ENCODE results near the gene PDZRN3.

PDZRN3 gene

GRCh38 chr3:73409138-73409763 lies 215.5 kb downstream of the PDZRN3 start:
- no peak for DNase-seq

GRCh38 chr3:73408634-73409033 lies 216.1 kb downstream of the PDZRN3 start:
- DNase-seq = no peak

GRCh38 chr3:73407577-73407976 lies 217.2 kb downstream of the PDZRN3 start:
- DNase-seq = no peak

- DNase-seq = no peak
These were observed 218.9 kb downstream of the PDZRN3 start for GRCh38 chr3:73405853-73406252.

GRCh38 chr3:73405000-73405399 lies 219.7 kb downstream of the PDZRN3 start:
- no peak for DNase-seq

- DNase-seq = no peak
These were observed 220.3 kb downstream of the PDZRN3 start for GRCh38 chr3:73404435-73404834.

GRCh38 chr3:73403444-73403843 lies 221.3 kb downstream of the PDZRN3 start:
- DNase-seq = no peak

GRCh38 chr3:73401616-73402279 lies 223.0 kb downstream of the PDZRN3 start:
- no peak for DNase-seq

GRCh38 chr3:73401059-73401458 lies 223.7 kb downstream of the PDZRN3 start:
- no peak for DNase-seq

- DNase-seq = no peak
These were observed 225.0 kb downstream of the PDZRN3 start for GRCh38 chr3:73399666-73400253.

- DNase-seq = no peak
These were observed 225.6 kb downstream of the PDZRN3 start for GRCh38 chr3:73399106-73399505.

- no peak for DNase-seq
These were observed 226.7 kb downstream of the PDZRN3 start for GRCh38 chr3:73398084-73398483.

- DNase-seq = no peak
These were observed 230.5 kb downstream of the PDZRN3 start for GRCh38 chr3:73394240-73394639.

GRCh38 chr3:73393005-73393404 lies 231.7 kb downstream of the PDZRN3 start:
- no peak for DNase-seq

GRCh38 chr3:73391984-73392383 lies 232.8 kb downstream of the PDZRN3 start:
- no peak for DNase-seq

GRCh38 chr3:73389928-73390327 lies 234.8 kb downstream of the PDZRN3 start:
- no peak for DNase-seq

- DNase-seq = no peak
These were observed 235.5 kb downstream of the PDZRN3 start for GRCh38 chr3:73389117-73389813.

GRCh38 chr3:73385568-73385967 lies 239.2 kb downstream of the PDZRN3 start:
- no peak for DNase-seq

GRCh38 chr3:73384091-73384906 lies 240.4 kb downstream of the PDZRN3 start:
- DNase-seq = no peak

- no peak for DNase-seq
These were observed 241.2 kb downstream of the PDZRN3 start for GRCh38 chr3:73383470-73384049.

GRCh38 chr3:73381551-73381950 lies 243.2 kb downstream of the PDZRN3 start:
- no peak for DNase-seq

- no peak for DNase-seq
These were observed 243.8 kb downstream of the PDZRN3 start for GRCh38 chr3:73380735-73381532.
